Spleen (tissue), 7 donors: Measurements from ENCODE around the gene SMG5.

Experiments
- CTCF ChIP-seq, 11 experiments: fragments of 200-600 bp in 7 of 11; fragments of 450-650 bp in 4 of 11; sonication (generic) in 4 of 11; IDR thresholded peaks in 8 of 11; conservative IDR thresholded peaks in 3 of 11; 1 replicate in 7 of 11; 2 replicates in 4 of 11; pipeline versions ENCODE4 v1.4.0 to v1.8.0; 2016 to 2021; ENCODE audit warnings: antibody characterized with exemption in 11 of 11, inconsistent platforms in 4 of 11, mild to moderate bottlenecking in 1 of 11
- POLR2A ChIP-seq, 3 donors: fragments of 450-650 bp; IDR thresholded peaks; one replicate each; pipeline ENCODE4 v1.5.1; 2017; ENCODE audit warnings: antibody characterized with exemption in 3 of 3, mild to moderate bottlenecking in 1 of 3
- donor health status: DM: no; HTN: no; CAD: no; lungs with moderate emphysema.
- donor health status: DM: no; HTN: no; CAD: no.
- donor health status: DM: no; HTN: no; CAD: no.

- no peak for TF ChIP-seq CTCF (IDR thresholded peaks at IDR 0.05 in 8 of 11, conservative IDR thresholded peaks at IDR 0.05 in 3 of 11)
- TF ChIP-seq POLR2A (IDR thresholded peaks at IDR 0.05): no peak
These were observed 14.3 kb downstream of the SMG5 start for GRCh38 chr1:156268336-156268735.
